ENCODE measurements around the gene MC2R.

The MC2R gene

GRCh38 chr18:13915391-13915790 is at the start of gene MC2R:
MC2R (minus strand) TSS chr18:13915536; CDS start chr18:13885518, 30,018 bp downstream.
- no peak for DNase-seq

GRCh38 chr18:13945811-13946210 is 30.5 kb upstream of the MC2R start:
- no peak for DNase-seq

- no peak for DNase-seq
These were observed 28.0 kb upstream of the MC2R start for GRCh38 chr18:13943338-13943737.

GRCh38 chr18:13940326-13940725 is 25.0 kb upstream of the MC2R start:
- no peak for DNase-seq

- DNase-seq = no peak
These were observed 19.3 kb upstream of the MC2R start for GRCh38 chr18:13934676-13935075.

- no peak for DNase-seq
These were observed 18.7 kb upstream of the MC2R start for GRCh38 chr18:13934058-13934457.

GRCh38 chr18:13932285-13933025 is 17.1 kb upstream of the MC2R start:
- DNase-seq = no peak

GRCh38 chr18:13930964-13931363 is 15.6 kb upstream of the MC2R start:
- DNase-seq = no peak

- DNase-seq = no peak
These were observed 7.9 kb upstream of the MC2R start for GRCh38 chr18:13923221-13923620.

GRCh38 chr18:13918898-13919297 is 3.6 kb upstream of the MC2R start:
- no peak for DNase-seq

GRCh38 chr18:13917401-13917800 is 2.1 kb upstream of the MC2R start:
- no peak for DNase-seq

- no peak for DNase-seq
These were observed 1.2 kb upstream of the MC2R start for GRCh38 chr18:13916559-13916958.

GRCh38 chr18:13915995-13916431 is 677 bp upstream of the MC2R start:
- no peak for DNase-seq

- DNase-seq = no peak
These were observed 580 bp downstream of the MC2R start for GRCh38 chr18:13914756-13915155.

- DNase-seq = no peak
These were observed 1.2 kb downstream of the MC2R start for GRCh38 chr18:13914170-13914569.

- no peak for DNase-seq
These were observed 2.1 kb downstream of the MC2R start for GRCh38 chr18:13913205-13913604.

- no peak for DNase-seq
These were observed 2.7 kb downstream of the MC2R start for GRCh38 chr18:13912601-13913000.

- DNase-seq = no peak
These were observed 4.3 kb downstream of the MC2R start for GRCh38 chr18:13910986-13911385.

- no peak for DNase-seq
These were observed 4.8 kb downstream of the MC2R start for GRCh38 chr18:13910501-13910900.

GRCh38 chr18:13909141-13909940 is 6.0 kb downstream of the MC2R start:
- no peak for DNase-seq

- no peak for DNase-seq
These were observed 14.7 kb downstream of the MC2R start for GRCh38 chr18:13900633-13901032.

GRCh38 chr18:13895505-13896033 is 19.8 kb downstream of the MC2R start:
- no peak for DNase-seq

- DNase-seq = no peak
These were observed 20.8 kb downstream of the MC2R start for GRCh38 chr18:13894531-13894930.

GRCh38 chr18:13893418-13893760 is 21.9 kb downstream of the MC2R start:
- DNase-seq = no peak
